Upper lobe of right lung (tissue), 1 donor: Measurements from ENCODE around the gene ITGB8. TPM values are rescaled to one million over a fixed set of nuclear protein-coding genes. Genes with fewer than 3 reads are reported as not detected.

ENCODE experiments used
- ATAC-seq: fragments of 200-7000 bp; cut with Tn5 transposase; one replicate; pipeline ENCODE4 v1.9.1; 2020; ENCODE audit warnings: mild to moderate bottlenecking, moderate library complexity
- DNase-seq: peaks from one replicate; pipeline ENCODE4 v3.0.0-alpha.2; 2020
- H3K27ac ChIP-seq: fragments of 200-600 bp; one replicate; pipeline ENCODE4 v1.8.0; 2022
- H3K27me3 ChIP-seq: fragments of 200-600 bp; one replicate; pipeline ENCODE4 v1.8.0; 2022; ENCODE audit warnings: mild to moderate bottlenecking
- H3K36me3 ChIP-seq: fragments of 200-600 bp; one replicate; pipeline ENCODE4 v1.8.0; 2022
- H3K4me1 ChIP-seq: fragments of 200-600 bp; one replicate; pipeline ENCODE4 v1.8.0; 2022
- H3K4me3 ChIP-seq: fragments of 200-600 bp; one replicate; pipeline ENCODE4 v1.8.0; 2022; ENCODE audit warnings: mild to moderate bottlenecking
- H3K9me3 ChIP-seq: fragments of 200-600 bp; one replicate; pipeline ENCODE4 v1.8.0; 2022
- intact Hi-C: fragments of 100-400 bp; cut with DNase I; formaldehyde crosslinking; loops from one replicate; pipeline ENCODE4 v1.11.0; 2022
- total RNA-seq: library from RNA; stranded (reverse); fragmentation: NEBNext Ultra II Directional; extraction: Animal tissue kit (Norgen Biotek cat#: 25700); gene quantifications from one replicate; pipeline ENCODE4 v1.2.1, GENCODE V29; 2021
- TF ChIP-seq, protein P1 (sequence below): fragments of 200-600 bp; IDR thresholded peaks from one replicate; pipeline ENCODE4 v1.8.0; 2022; ENCODE audit warnings: antibody characterized with exemption
- donor health status: DM: no; HTN: yes; CAD: no; lungs with severe emphysema.

ITGB8 gene
- total RNA-seq, 1 donor from 2014 or later = 4.6 TPM

- intact Hi-C loops = no loop called here
- Histone ChIP-seq H3K27ac (no peak overlapping the region), H3K9me3 (no peaks in the 10 kb centered on the region), H3K27me3 (no peaks in the 10 kb centered on the region), H3K4me3 (no peak overlapping the region), H3K36me3 (no peaks in the 10 kb centered on the region), H3K4me1 (no peaks in the 10 kb centered on the region)
- no peak for DNase-seq
- TF ChIP-seq, protein P1, sequence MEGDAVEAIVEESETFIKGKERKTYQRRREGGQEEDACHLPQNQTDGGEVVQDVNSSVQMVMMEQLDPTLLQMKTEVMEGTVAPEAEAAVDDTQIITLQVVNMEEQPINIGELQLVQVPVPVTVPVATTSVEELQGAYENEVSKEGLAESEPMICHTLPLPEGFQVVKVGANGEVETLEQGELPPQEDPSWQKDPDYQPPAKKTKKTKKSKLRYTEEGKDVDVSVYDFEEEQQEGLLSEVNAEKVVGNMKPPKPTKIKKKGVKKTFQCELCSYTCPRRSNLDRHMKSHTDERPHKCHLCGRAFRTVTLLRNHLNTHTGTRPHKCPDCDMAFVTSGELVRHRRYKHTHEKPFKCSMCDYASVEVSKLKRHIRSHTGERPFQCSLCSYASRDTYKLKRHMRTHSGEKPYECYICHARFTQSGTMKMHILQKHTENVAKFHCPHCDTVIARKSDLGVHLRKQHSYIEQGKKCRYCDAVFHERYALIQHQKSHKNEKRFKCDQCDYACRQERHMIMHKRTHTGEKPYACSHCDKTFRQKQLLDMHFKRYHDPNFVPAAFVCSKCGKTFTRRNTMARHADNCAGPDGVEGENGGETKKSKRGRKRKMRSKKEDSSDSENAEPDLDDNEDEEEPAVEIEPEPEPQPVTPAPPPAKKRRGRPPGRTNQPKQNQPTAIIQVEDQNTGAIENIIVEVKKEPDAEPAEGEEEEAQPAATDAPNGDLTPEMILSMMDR = no peak
- ATAC-seq = no peak
These were observed 93.8 kb downstream of the ITGB8 start for GRCh38 chr7:20424500-20424899.

DNA sequence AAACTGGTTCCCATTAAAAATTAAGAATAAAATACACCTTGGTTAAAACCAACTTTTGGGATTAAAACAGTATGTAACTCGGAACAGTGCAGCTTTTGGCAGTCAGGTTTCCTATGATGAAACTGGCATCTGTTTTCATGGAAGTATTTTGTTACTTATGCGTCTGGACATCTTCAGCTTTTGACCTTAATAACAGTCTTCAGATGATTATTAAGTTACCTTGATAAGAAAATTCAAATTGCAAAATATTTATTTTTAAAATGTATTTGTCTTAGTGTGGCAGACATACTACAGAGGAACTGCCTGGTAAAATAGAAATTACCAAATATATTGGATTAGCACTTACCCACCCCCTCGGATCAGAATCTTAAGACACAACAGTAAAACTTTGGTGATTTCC, 100.0 kb downstream of the ITGB8 start:
- TF ChIP-seq, protein P1 = no peak
- no peaks in the 10 kb centered on the region for H3K27me3 ChIP-seq
- H3K9me3 ChIP-seq = no peaks in the 10 kb centered on the region
- no peak overlapping the region for H3K4me3 ChIP-seq
- intact Hi-C loops = no loop called here
- H3K4me1 ChIP-seq = no peaks in the 10 kb centered on the region
- H3K36me3 ChIP-seq = no peaks in the 10 kb centered on the region
- H3K27ac ChIP-seq = no peak overlapping the region
- DNase-seq (no peak), ATAC-seq (no peak)

DNA sequence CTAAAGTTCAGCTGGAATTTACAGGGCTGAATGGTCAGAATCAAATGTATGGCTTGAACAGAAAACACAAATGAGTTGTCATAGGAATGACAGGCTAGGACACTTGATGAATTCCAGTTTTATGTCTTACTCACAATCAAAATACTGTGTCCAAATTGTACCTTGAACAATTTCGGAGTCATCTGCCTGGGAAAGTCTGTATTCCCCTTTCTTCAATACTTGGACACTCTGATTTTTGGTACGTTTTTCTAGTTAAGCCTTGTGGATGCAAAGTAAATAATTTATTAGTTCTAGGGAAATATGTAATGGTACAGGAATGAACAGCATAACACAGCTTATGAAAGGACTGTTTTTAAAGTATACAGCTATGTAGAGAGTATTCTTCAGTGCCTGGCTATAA, 100.4 kb downstream of the ITGB8 start:
- TF ChIP-seq, protein P1 = no peak
- no peaks in the 10 kb centered on the region for H3K36me3 ChIP-seq
- H3K4me3 ChIP-seq = no peak overlapping the region
- intact Hi-C loops = no loop called here
- DNase-seq (no peak), ATAC-seq (no peak)
- H3K27me3 ChIP-seq = no peaks in the 10 kb centered on the region
- no peaks in the 10 kb centered on the region for H3K9me3 ChIP-seq
- no peak overlapping the region for H3K27ac ChIP-seq
- no peaks in the 10 kb centered on the region for H3K4me1 ChIP-seq

GRCh38 chr7:20432071-20432470, 101.4 kb downstream of the ITGB8 start:
- ATAC-seq = no peak
- Histone ChIP-seq H3K27ac (no peak overlapping the region), H3K9me3 (no peaks in the 10 kb centered on the region), H3K27me3 (no peaks in the 10 kb centered on the region), H3K4me1 (no peaks in the 10 kb centered on the region), H3K4me3 (no peak overlapping the region), H3K36me3 (no peaks in the 10 kb centered on the region)
- DNase-seq = no peak
- TF ChIP-seq, protein P1 = no peak
- intact Hi-C loops = no loop called here

DNA sequence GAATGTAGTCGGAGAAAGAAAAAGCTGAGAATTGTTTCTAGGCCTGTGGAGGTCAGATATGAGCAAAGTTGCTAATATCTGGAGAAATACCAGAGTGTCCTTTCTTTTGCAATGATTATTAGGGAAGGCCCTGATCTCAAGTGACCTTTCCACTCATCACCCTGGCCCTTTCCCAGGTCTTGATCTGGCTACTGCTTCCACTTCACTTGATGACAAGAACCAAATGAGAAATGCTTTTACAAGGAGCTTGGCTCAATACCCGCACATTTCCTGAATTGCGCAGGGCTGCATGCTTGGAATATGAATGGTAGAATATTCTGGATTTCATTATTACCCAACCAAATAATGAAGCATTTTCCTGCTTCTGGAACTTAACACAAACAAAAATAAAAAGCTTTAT, 104.6 kb downstream of the ITGB8 start:
- peak; percentile 62 for ATAC-seq
- no peaks in the 10 kb centered on the region for H3K36me3 ChIP-seq
- no peaks in the 10 kb centered on the region for H3K27me3 ChIP-seq
- H3K9me3 ChIP-seq = no peaks in the 10 kb centered on the region
- no peaks in the 10 kb centered on the region for H3K4me1 ChIP-seq
- DNase-seq = no peak
- H3K27ac ChIP-seq = no peak overlapping the region
- TF ChIP-seq, protein P1 = no peak
- intact Hi-C loops = no loop called here
- H3K4me3 ChIP-seq = no peak overlapping the region

GRCh38 chr7:20438248-20438647, 107.5 kb downstream of the ITGB8 start:
- no peak for ATAC-seq
- DNase-seq = no peak
- intact Hi-C loops = no loop called here
- Histone ChIP-seq H3K4me1 (no peaks in the 10 kb centered on the region), H3K27me3 (no peaks in the 10 kb centered on the region), H3K27ac (no peak overlapping the region), H3K9me3 (no peaks in the 10 kb centered on the region), H3K4me3 (no peak overlapping the region), H3K36me3 (no peaks in the 10 kb centered on the region)
- TF ChIP-seq, protein P1 = no peak
